GM12872 (cell line): Measurements from ENCODE around the gene NKAIN2.

Experiments used
- CTCF ChIP-seq: IDR thresholded peaks from 3 replicates; pipeline ENCODE4 v1.5.1; 2011; ENCODE audit warnings: low read depth, mild to moderate bottlenecking, low read length, moderate library complexity; ENCODE audit not compliant: insufficient read depth

Gene NKAIN2

GRCh38 chr6:124866040-124866439 lies 1062.4 kb downstream of the NKAIN2 start:
- TF ChIP-seq CTCF: no peak

- TF ChIP-seq CTCF: no peak
Observed at GRCh38 chr6:124867121-124867520, 1063.5 kb downstream of the NKAIN2 start.

- TF ChIP-seq CTCF: no peak
Observed at GRCh38 chr6:124868481-124868880, 1064.8 kb downstream of the NKAIN2 start.

- TF ChIP-seq CTCF: no peak
Observed at GRCh38 chr6:124869416-124869815, 1065.8 kb downstream of the NKAIN2 start.

GRCh38 chr6:124870611-124871459 lies 1067.2 kb downstream of the NKAIN2 start:
- TF ChIP-seq CTCF: peak; percentile 49

GRCh38 chr6:124872361-124873065 lies 1068.8 kb downstream of the NKAIN2 start:
- no peak for TF ChIP-seq CTCF

- TF ChIP-seq CTCF: no peak
Observed at GRCh38 chr6:124873066-124873410, 1069.4 kb downstream of the NKAIN2 start.
